Liver (tissue), 3 donors: ENCODE results near the gene LRRC71.

Source experiments
- ATF3 ChIP-seq: IDR thresholded peaks from 2 replicates; pipeline ENCODE4 v1.6.1; 2016; ENCODE audit warnings: antibody characterized with exemption
- CTCF ChIP-seq: fragments of 150-350 bp; IDR thresholded peaks from 2 replicates; pipeline ENCODE4 v1.5.1; 2017; ENCODE audit warnings: improper control_type of control experiment, low read depth, low read length; ENCODE audit not compliant: missing input control
- EGR1 ChIP-seq, 2 donors: IDR thresholded peaks; 2 replicates each; pipeline ENCODE4 v1.6.1; 2016 to 2018; ENCODE audit warnings: antibody characterized with exemption in 2 of 2, low read depth in 2 of 2
- FOXA1 ChIP-seq: IDR thresholded peaks from 2 replicates; pipeline ENCODE4 v1.6.1; 2016; ENCODE audit warnings: antibody characterized with exemption
- GABPA ChIP-seq, 2 donors: IDR thresholded peaks in 1 of 2; conservative IDR thresholded peaks in 1 of 2; 2 replicates each; pipeline ENCODE4 v1.6.1; 2016; ENCODE audit warnings: antibody characterized with exemption in 2 of 2, mild to moderate bottlenecking in 1 of 2, moderate library complexity in 1 of 2
- HNF4A ChIP-seq, 2 donors: conservative IDR thresholded peaks; 2 replicates each; pipeline ENCODE4 v1.6.1; 2016; ENCODE audit warnings: antibody characterized with exemption in 2 of 2, mild to moderate bottlenecking in 2 of 2
- MAX ChIP-seq: IDR thresholded peaks from 2 replicates; pipeline ENCODE4 v1.6.1; 2016; ENCODE audit warnings: antibody characterized with exemption
- NR2F2 ChIP-seq: IDR thresholded peaks from 2 replicates; pipeline ENCODE4 v1.6.1; 2016; ENCODE audit warnings: antibody characterized with exemption
- RAD21 ChIP-seq, 2 donors: IDR thresholded peaks; 2 replicates each; pipeline ENCODE4 v1.6.1; 2016; ENCODE audit warnings: antibody characterized with exemption in 2 of 2, mild to moderate bottlenecking in 2 of 2
- REST ChIP-seq: IDR thresholded peaks from 2 replicates; pipeline ENCODE4 v1.6.1; 2016; ENCODE audit warnings: antibody characterized with exemption, mild to moderate bottlenecking
- SP1 ChIP-seq: IDR thresholded peaks from 2 replicates; pipeline ENCODE4 v1.6.1; 2018; ENCODE audit warnings: antibody characterized with exemption, mild to moderate bottlenecking
- TAF1 ChIP-seq: conservative IDR thresholded peaks from 2 replicates; pipeline ENCODE4 v1.6.1; 2016; ENCODE audit warnings: antibody characterized with exemption, mild to moderate bottlenecking
- YY1 ChIP-seq: IDR thresholded peaks from 2 replicates; pipeline ENCODE4 v1.6.1; 2016; ENCODE audit warnings: antibody characterized with exemption, mild to moderate bottlenecking
- ZBTB33 ChIP-seq: IDR thresholded peaks from 2 replicates; pipeline ENCODE4 v1.6.1; 2016; ENCODE audit warnings: antibody characterized with exemption
- donor health status: healthy.
- donor health status: healthy.

GRCh38 chr1:156939786-156940334, 19.4 kb downstream of the LRRC71 start:
- no peak for TF ChIP-seq CTCF
- TF ChIP-seq EGR1 (IDR thresholded peaks at IDR 0.05; ENCODE audit: low read depth in 2 of 2) = no peak
- TF ChIP-seq REST = no peak
- TF ChIP-seq ATF3 = no peak
- no peak for TF ChIP-seq RAD21 (IDR thresholded peaks at IDR 0.05)
- no peak for TF ChIP-seq GABPA (IDR thresholded peaks at IDR 0.05 in 1 of 2, conservative IDR thresholded peaks at IDR 0.05 in 1 of 2)
- TF ChIP-seq FOXA1 = no peak
- TF ChIP-seq MAX = no peak
- TF ChIP-seq TAF1 = no peak
- TF ChIP-seq YY1 = no peak
- TF ChIP-seq SP1 = no peak
- no peak for TF ChIP-seq HNF4A (conservative IDR thresholded peaks at IDR 0.05)
- TF ChIP-seq NR2F2 = no peak
- TF ChIP-seq ZBTB33 = no peak
